A549 (cell line): Measurements from ENCODE around the gene PCNX3. TPM values are rescaled to one million over a fixed set of nuclear protein-coding genes. Genes with fewer than 3 reads are reported as not detected.

Source experiments
- ATAC-seq, 2 experiments: fragments of 200-7000 bp in 1 of 2; fragments of >200 bp in 1 of 2; cut with Nextera tagmentation in 1 of 2; cut with Tn5 transposase in 1 of 2; 3 replicates each; pipeline versions ENCODE4 v1.8.0 to v1.9.1; 2018 to 2020; ENCODE audit warnings: mild to moderate bottlenecking in 1 of 2, moderate library complexity in 1 of 2
- CTCF ChIA-PET: fragments of 300-600 bp; sonication (Branson Sonifier 250); formaldehyde crosslinking; extraction: SDS; loops from one replicate; lab custom pipeline; 2021; ENCODE audit warnings: antibody characterized with exemption, inconsistent platforms; lab: Yijun Ruan, JAX
- POLR2A ChIA-PET: fragments of 350-600 bp; formaldehyde crosslinking; extraction: SDS; loops from one replicate; lab custom pipeline; 2021; ENCODE audit warnings: antibody characterized with exemption, inconsistent platforms; lab: Yijun Ruan, JAX
- DNase-seq, 2 experiments: peaks; one replicate each; pipeline versions ENCODE4 v3.0.0 to v3.0.0-alpha.2; 2011 to 2016; ENCODE audit warnings: low read depth in 1 of 2, low spot score in 1 of 2
- FAIRE-seq: peaks from 2 replicates; lab custom pipeline; 2011; peaks lifted over from hg19 to GRCh38; lab: Jason Lieb, UNC
- H3K27ac ChIP-seq, 2 experiments: fragments of >200 bp; sonication (Bioruptor Twin); formaldehyde crosslinking; 3 replicates each; pipeline ENCODE4 v1.5.1; 2016 to 2017
- H3K4me1 ChIP-seq: fragments of >200 bp; sonication (Bioruptor Twin); formaldehyde crosslinking; 3 replicates; pipeline ENCODE4 v1.6.1; 2016
- H3K4me2 ChIP-seq: fragments of >200 bp; sonication (Bioruptor Twin); formaldehyde crosslinking; 3 replicates; pipeline ENCODE4 v1.6.1; 2016
- H3K4me3 ChIP-seq: fragments of >200 bp; sonication (Bioruptor Twin); formaldehyde crosslinking; 3 replicates; pipeline ENCODE4 v1.5.1; 2016
- H3K9me3 ChIP-seq: fragments of >200 bp; sonication (Bioruptor Twin); formaldehyde crosslinking; 3 replicates; pipeline ENCODE4 v1.6.1; 2016
- BCL3 ChIP-seq: fragments of >200 bp; sonication (Bioruptor Twin); formaldehyde crosslinking; IDR thresholded peaks from 3 replicates; pipeline ENCODE4 v1.6.1; 2016
- CBX2 ChIP-seq: fragments of 200-600 bp; sonication (generic); IDR thresholded peaks from 2 replicates; pipeline ENCODE4 v1.6.1; 2016; ENCODE audit warnings: low read depth, mild to moderate bottlenecking, borderline replicate concordance
- CEBPB ChIP-seq, 2 experiments: fragments of >200 bp in 1 of 2; sonication (Bioruptor Twin) in 1 of 2; formaldehyde crosslinking in 1 of 2; IDR thresholded peaks; 2 replicates each; pipeline ENCODE4 v1.6.1; 2012 to 2016
- CHD4 ChIP-seq: fragments of 200-600 bp; sonication (generic); IDR thresholded peaks from 2 replicates; pipeline ENCODE4 v1.6.1; 2016; ENCODE audit warnings: antibody characterized with exemption, mild to moderate bottlenecking, borderline replicate concordance
- E2F6 ChIP-seq: IDR thresholded peaks from 2 replicates; pipeline ENCODE4 v1.6.1; 2012; ENCODE audit warnings: low read depth, borderline replicate concordance
- EHF ChIP-seq: fragments of 250-450 bp; sonication (Bioruptor Pico); IDR thresholded peaks from 2 replicates; pipeline ENCODE4 v1.5.0; 2020; ENCODE audit warnings: mild to moderate bottlenecking
- EP300 ChIP-seq, 2 experiments: fragments of >200 bp; sonication (Bioruptor Twin); formaldehyde crosslinking; IDR thresholded peaks; 2 replicates in 1 of 2; 3 replicates in 1 of 2; pipeline ENCODE4 v1.6.1; 2016 to 2017
- HES2 ChIP-seq: fragments of >200 bp; sonication (Bioruptor Twin); formaldehyde crosslinking; IDR thresholded peaks from 2 replicates; pipeline ENCODE4 v1.6.1; 2016
- HMGXB4 ChIP-seq: fragments of 250-450 bp; sonication (Bioruptor Pico); IDR thresholded peaks from 2 replicates; pipeline ENCODE4 v1.5.0; 2021; ENCODE audit warnings: mild to moderate bottlenecking, moderate library complexity, borderline replicate concordance
- JUNB ChIP-seq: fragments of >200 bp; sonication (Bioruptor Twin); formaldehyde crosslinking; IDR thresholded peaks from 2 replicates; pipeline ENCODE4 v1.6.1; 2016
- KDM5A ChIP-seq: fragments of 200-600 bp; sonication (generic); IDR thresholded peaks from 2 replicates; pipeline ENCODE4 v1.6.1; 2016; ENCODE audit warnings: antibody characterized with exemption, mild to moderate bottlenecking
- MAX ChIP-seq: IDR thresholded peaks from 2 replicates; pipeline ENCODE4 v1.6.1; 2012
- MAZ ChIP-seq: fragments of 150-350 bp; IDR thresholded peaks from 2 replicates; pipeline ENCODE4 v1.6.1; 2014; ENCODE audit warnings: antibody characterized with exemption, low read depth, low read length, borderline replicate concordance
- MYC ChIP-seq: IDR thresholded peaks from 2 replicates; pipeline ENCODE4 v1.6.1; 2012; ENCODE audit warnings: mild to moderate bottlenecking, inconsistent platforms, low read length, improper control_type of control experiment, borderline replicate concordance
- NPAS2 ChIP-seq: fragments of 250-450 bp; sonication (Bioruptor Pico); IDR thresholded peaks from 2 replicates; pipeline ENCODE4 v1.8.0; 2022; ENCODE audit warnings: mild to moderate bottlenecking, moderate library complexity, borderline replicate concordance
- PBX3 ChIP-seq: IDR thresholded peaks from 2 replicates; pipeline ENCODE4 v1.6.1; 2012
- RCOR1 ChIP-seq: fragments of 150-350 bp; IDR thresholded peaks from 2 replicates; pipeline ENCODE4 v1.6.1; 2014; ENCODE audit warnings: antibody characterized with exemption, low read length, low read depth
- SMC3 ChIP-seq: fragments of >200 bp; sonication (Bioruptor Twin); formaldehyde crosslinking; IDR thresholded peaks from 3 replicates; pipeline ENCODE4 v1.6.1; 2018; ENCODE audit warnings: inconsistent platforms
- TFCP2L1 ChIP-seq: fragments of 250-450 bp; sonication (Bioruptor Pico); IDR thresholded peaks from 2 replicates; pipeline ENCODE4 v1.5.0; 2021; ENCODE audit warnings: mild to moderate bottlenecking
- WGBS: methylation state at CpG from one replicate; pipeline ENCODE4 v1.1.6; 2017; ENCODE audit errors: missing lambda C conversion rate; 5-methylcytosine and 5-hydroxymethylcytosine counted together
- polyA plus RNA-seq, 4 experiments: library from polyadenylated mRNA; depleted of rRNA in 3 of 4; stranded (reverse); fragments of >200 nt; fragmentation: RNase III in 1 of 4; extraction: RNeasy Plus Mini Kit Qiagen cat#74134 plus additional on column Dnase treatment in 1 of 4; gene quantifications; 2 replicates in 3 of 4; 3 replicates in 1 of 4; pipeline ENCODE4 v1.2.3, GENCODE V29; 2011 to 2017

Gene PCNX3
- polyA plus RNA-seq, 2 of the 4 experiments (the other 2 are of a cell fraction) = 14.2 to 29.7 TPM

- H3K4me2 ChIP-seq = peak overlapping the region; percentile 97
- TF ChIP-seq CBX2 = no peak
- TF ChIP-seq HMGXB4 (CRISPR knock-in tag) = no peak
- TF ChIP-seq HES2 = no peak
- TF ChIP-seq JUNB = no peak
- H3K4me3 ChIP-seq = no peak overlapping the region
- WGBS = 88% methylated on average over 7 of the region's 7 CpGs
- peaks cover 43% of the 10 kb centered on the region for H3K4me1 ChIP-seq
- ChIA-PET CTCF (interaction anchor here (3.7 to 6.6 kb wide), 3 partner anchors 10 to 37 kb away, joined by 26 to 58 read pairs (median 44); partner anchors contain the start of gene KCNK7), POLR2A (no interaction called here)
- H3K27ac ChIP-seq = peak overlapping the region; percentile 92 to 98; a peak in 4 of 6 replicates
- no peaks in the 10 kb centered on the region for H3K9me3 ChIP-seq
- FAIRE-seq = no peak
- ATAC-seq = no peak
- no peak for DNase-seq
Measured at GRCh38 chr11:65578134-65578533, 37.4 kb upstream of the PCNX3 start.

- 95% methylated on average over 3 of the region's 3 CpGs for WGBS
- peak overlapping the region in 1 of 2 experiments; percentile 98; a peak in 2 of 6 replicates for H3K27ac ChIP-seq
- peaks cover 38% of the 10 kb centered on the region for H3K4me1 ChIP-seq
- no peak for TF ChIP-seq MAZ
- TF ChIP-seq RCOR1 = no peak
- TF ChIP-seq KDM5A = no peak
- TF ChIP-seq CHD4 = no peak
- no peak for TF ChIP-seq HMGXB4 (CRISPR knock-in tag)
- no peak for TF ChIP-seq NPAS2
- TF ChIP-seq TFCP2L1 (CRISPR knock-in tag) = no peak
- no peak for TF ChIP-seq EHF
- TF ChIP-seq E2F6 = no peak
- no peak for TF ChIP-seq PBX3
- no peak for TF ChIP-seq EP300 (IDR thresholded peaks at IDR 0.05)
- TF ChIP-seq MAX = no peak
- H3K4me2 ChIP-seq = no peak overlapping the region; the same call in 2 of the 3 replicates
- ATAC-seq = no peak
- no peaks in the 10 kb centered on the region for H3K9me3 ChIP-seq
- no peak for FAIRE-seq
- DNase-seq = no peak
- H3K4me3 ChIP-seq = no peak overlapping the region
- ChIA-PET CTCF (interaction anchor here (3.7 to 6.6 kb wide), 3 partner anchors 9 to 38 kb away, joined by 26 to 58 read pairs (median 44); partner anchors contain the start of gene KCNK7), POLR2A (interaction anchor here (0.5 to 0.6 kb wide), 2 partner anchors 23 to 648 kb away, joined by 3 to 7 read pairs; no protein-coding TSS in a partner anchor)
Measured at GRCh38 chr11:65578667-65579066, 36.9 kb upstream of the PCNX3 start.

GRCh38 chr11:65579291-65579690 is 36.3 kb upstream of the PCNX3 start:
- CTCF ChIA-PET = interaction anchor here (5.1 to 6.6 kb wide), 2 partner anchors 9 to 15 kb away, joined by 44 to 58 read pairs; partner anchors contain the start of gene KCNK7
- Histone ChIP-seq H3K4me3 (no peak overlapping the region), H3K4me2 (no peak overlapping the region), H3K27ac (no peak overlapping the region; a peak in 1 of 6 replicates), H3K9me3 (no peaks in the 10 kb centered on the region), H3K4me1 (peaks cover 34% of the 10 kb centered on the region)
- no peak for TF ChIP-seq SMC3
- no peak for TF ChIP-seq MYC
- TF ChIP-seq BCL3 = no peak
- TF ChIP-seq KDM5A = no peak
- TF ChIP-seq CEBPB (IDR thresholded peaks at IDR 0.05) = 0 out of 4 replicates have a peak, but pooled peaks of 1 of the 2 experiments have one; percentile 28
- WGBS = 87% methylated on average over 4 of the region's 4 CpGs
- FAIRE-seq (no peak), DNase-seq (no peak), ATAC-seq (no peak)
- POLR2A ChIA-PET = interaction anchor here (0.5 kb wide), 1 partner anchor 23 kb away, joined by 7 read pairs; no protein-coding TSS in a partner anchor
